Lower leg skin (tissue), 4 donors: Measurements from ENCODE around the gene CNOT1. TPM values are rescaled to one million over a fixed set of nuclear protein-coding genes. Genes with fewer than 3 reads are reported as not detected.

Experiments used
- DNase-seq, 2 donors: peaks; one replicate each; pipeline ENCODE4 v3.0.0-alpha.2; 2019; ENCODE audit warnings: low spot score in 2 of 2
- H3K4me3 ChIP-seq: fragments of 200-600 bp; sonication (generic); 2 replicates; pipeline ENCODE4 v1.5.1; 2017; ENCODE audit warnings: mild to moderate bottlenecking, low read depth; ENCODE audit not compliant: poor library complexity, severe bottlenecking
- CTCF ChIP-seq, 3 donors: fragments of 450-650 bp; IDR thresholded peaks; one replicate each; pipeline ENCODE4 v1.5.1; 2016; ENCODE audit warnings: antibody characterized with exemption in 3 of 3, mild to moderate bottlenecking in 3 of 3, moderate library complexity in 2 of 3
- POLR2A ChIP-seq, 2 donors: fragments of 450-650 bp; IDR thresholded peaks; one replicate each; pipeline ENCODE4 v1.6.1; 2016 to 2017; ENCODE audit warnings: antibody characterized with exemption in 2 of 2, mild to moderate bottlenecking in 1 of 2, moderate library complexity in 1 of 2
- WGBS, 2 donors: methylation state at CpG; one replicate each; pipeline ENCODE4 v1.1.5; 2018; 5-methylcytosine and 5-hydroxymethylcytosine counted together
- intact Hi-C: fragments of 100-400 bp; cut with DNase I; formaldehyde crosslinking; loops from one replicate; pipeline ENCODE4 v1.15.0; 2023; ENCODE audit warnings: low total_unique reads
- total RNA-seq, 4 donors: library from RNA; depleted of rRNA; stranded (reverse); fragments of >200 nt; gene quantifications; one replicate each; pipeline ENCODE4 v1.1.0, GENCODE V29; 2016

The CNOT1 gene
- total RNA-seq, 4 donors from 2014 or later = 80.1 to 118 (median 102) TPM

DNA sequence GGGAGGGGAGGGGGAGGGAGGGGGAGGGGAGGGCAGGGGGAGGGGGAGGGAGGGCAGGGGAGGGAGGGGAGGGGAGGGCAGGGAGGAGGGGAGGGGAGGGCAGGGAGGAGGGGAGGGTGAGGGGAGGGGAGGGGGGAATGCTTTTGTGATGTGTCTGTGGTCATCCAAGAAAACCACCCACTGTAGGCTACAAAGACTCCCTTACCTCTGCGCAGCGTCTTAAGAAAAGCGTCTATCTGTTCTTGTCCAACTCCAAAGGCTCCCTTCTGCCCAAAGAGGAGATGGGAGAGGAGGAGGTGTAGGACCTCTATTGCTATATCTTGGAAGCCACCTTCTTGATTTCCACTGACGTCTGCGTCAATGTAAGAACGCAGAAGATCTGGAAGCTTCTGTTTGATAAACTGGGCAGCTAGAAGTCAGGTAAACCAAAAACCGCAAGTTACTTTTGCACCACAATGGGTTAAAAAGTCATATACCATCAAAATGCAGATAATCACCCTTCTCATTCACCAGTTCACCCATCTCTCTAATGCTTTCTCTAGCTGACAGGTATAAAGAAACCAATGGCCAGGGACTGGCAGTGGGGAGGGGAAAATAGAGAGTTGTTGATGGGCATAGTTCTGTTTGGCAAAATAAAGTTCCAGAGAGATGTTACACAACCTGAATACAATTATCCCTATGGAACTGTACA, 43.1 kb downstream of the CNOT1 start:
- 95 to 96% methylated on average over 7 of the region's 7 CpGs for WGBS, 2 donors
- intact Hi-C loops = no loop called here
- no peak for DNase-seq
- TF ChIP-seq CTCF (IDR thresholded peaks at IDR 0.05) (no peak), POLR2A (IDR thresholded peaks at IDR 0.05) (no peak)
- no peak overlapping the region for H3K4me3 ChIP-seq

- intact Hi-C loops = no loop called here
- no peak for DNase-seq
- 58 to 65% methylated on average over 8 of the region's 8 CpGs for WGBS, 2 donors
- no peak overlapping the region for H3K4me3 ChIP-seq
- TF ChIP-seq CTCF (IDR thresholded peaks at IDR 0.05) (no peak), POLR2A (IDR thresholded peaks at IDR 0.05) (no peak)
Observed at GRCh38 chr16:58584831-58585505, 44.7 kb downstream of the CNOT1 start.

- intact Hi-C loops = no loop called here
- no peak for TF ChIP-seq CTCF (IDR thresholded peaks at IDR 0.05)
- no peak for TF ChIP-seq POLR2A (IDR thresholded peaks at IDR 0.05)
- 92 to 93% methylated on average over 8 of the region's 8 CpGs for WGBS, 2 donors
- DNase-seq = no peak
- no peak overlapping the region for H3K4me3 ChIP-seq
Observed at GRCh38 chr16:58582971-58583765, 46.5 kb downstream of the CNOT1 start.

- intact Hi-C loops = no loop called here
- no peak for DNase-seq
- no peak overlapping the region for H3K4me3 ChIP-seq
- WGBS, 2 donors = 92 to 97% methylated on average over 6 of the region's 6 CpGs
- no peak for TF ChIP-seq POLR2A (IDR thresholded peaks at IDR 0.05)
- TF ChIP-seq CTCF (IDR thresholded peaks at IDR 0.05) = no peak
Observed at GRCh38 chr16:58582133-58582532, 47.5 kb downstream of the CNOT1 start.

- no peak for DNase-seq
- intact Hi-C loops = no loop called here
- no peak for TF ChIP-seq CTCF (IDR thresholded peaks at IDR 0.05)
- no peak for TF ChIP-seq POLR2A (IDR thresholded peaks at IDR 0.05)
- H3K4me3 ChIP-seq = no peak overlapping the region
- 97% methylated on average over 8 of the region's 8 CpGs for WGBS, 2 donors
Observed at GRCh38 chr16:58579587-58579986, 50.0 kb downstream of the CNOT1 start.
